Lower lobe of right lung (tissue), 2 donors: ENCODE measurements around the gene LMBR1. TPM values are rescaled to one million over a fixed set of nuclear protein-coding genes. Genes with fewer than 3 reads are reported as not detected.
A peak's percentile ranks its signal among the peaks of the same experiment; 100 is the strongest.

ENCODE experiments used
- ATAC-seq, 2 donors: fragments of 200-7000 bp; cut with Tn5 transposase; one replicate each; pipeline ENCODE4 v1.9.1; 2020 to 2022; ENCODE audit warnings: mild to moderate bottlenecking in 2 of 2, moderate library complexity in 2 of 2
- DNase-seq: peaks from one replicate; pipeline ENCODE4 v3.0.0-alpha.2; 2020
- H3K27ac ChIP-seq: fragments of 200-600 bp; one replicate; pipeline ENCODE4 v1.8.0; 2022
- H3K27me3 ChIP-seq: fragments of 200-600 bp; one replicate; pipeline ENCODE4 v1.8.0; 2022; ENCODE audit warnings: low read depth
- H3K36me3 ChIP-seq: fragments of 200-600 bp; one replicate; pipeline ENCODE4 v1.8.0; 2022; ENCODE audit warnings: mild to moderate bottlenecking
- H3K4me1 ChIP-seq: fragments of 200-600 bp; one replicate; pipeline ENCODE4 v1.8.0; 2022
- H3K4me3 ChIP-seq: fragments of 200-600 bp; one replicate; pipeline ENCODE4 v1.8.0; 2022; ENCODE audit warnings: mild to moderate bottlenecking
- H3K9me3 ChIP-seq: fragments of 200-600 bp; one replicate; pipeline ENCODE4 v1.8.0; 2022
- intact Hi-C: fragments of 100-400 bp; cut with DNase I; formaldehyde crosslinking; loops from one replicate; pipeline ENCODE4 v1.11.0; 2022
- total RNA-seq: library from RNA; stranded (reverse); fragmentation: NEBNext Ultra II Directional; extraction: Animal tissue kit (Norgen Biotek cat#: 25700); gene quantifications from one replicate; pipeline ENCODE4 v1.2.1, GENCODE V29; 2021
- TF ChIP-seq, protein P1 (sequence below): fragments of 200-600 bp; IDR thresholded peaks from one replicate; pipeline ENCODE4 v1.8.0; 2022; ENCODE audit warnings: antibody characterized with exemption, mild to moderate bottlenecking
- donor health status: DM: no; HTN: yes; CAD: no; lungs with severe emphysema.

Gene LMBR1
- total RNA-seq, 1 donor from 2014 or later: 71.1 TPM

DNA sequence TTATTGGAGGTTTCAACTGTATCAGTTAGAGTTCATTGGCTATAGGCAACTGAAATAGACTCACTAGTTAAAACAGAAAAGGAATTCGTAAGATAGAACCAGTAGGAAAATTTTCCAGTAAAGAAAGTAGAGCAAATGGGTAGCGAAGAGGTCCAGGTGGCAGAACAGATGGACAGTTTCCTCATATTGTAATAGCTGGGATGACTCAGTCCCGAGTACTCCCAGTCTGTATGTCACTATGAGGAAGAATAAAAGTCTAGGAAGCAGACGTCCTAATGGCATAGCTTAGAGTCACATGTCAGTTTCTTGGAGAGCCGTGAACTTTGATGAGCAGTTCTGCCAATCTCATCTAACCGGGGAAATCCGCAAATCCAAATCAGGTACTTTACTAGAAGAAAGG, 157.1 kb downstream of the LMBR1 start:
- Histone ChIP-seq H3K36me3 (peaks cover 3% of the 10 kb centered on the region), H3K4me1 (no peaks in the 10 kb centered on the region), H3K27me3 (no peaks in the 10 kb centered on the region), H3K4me3 (no peak overlapping the region), H3K9me3 (peaks cover 9% of the 10 kb centered on the region), H3K27ac (no peak overlapping the region)
- ATAC-seq (no peak), DNase-seq (no peak)
- intact Hi-C loops: no loop called here
- TF ChIP-seq, protein P1, sequence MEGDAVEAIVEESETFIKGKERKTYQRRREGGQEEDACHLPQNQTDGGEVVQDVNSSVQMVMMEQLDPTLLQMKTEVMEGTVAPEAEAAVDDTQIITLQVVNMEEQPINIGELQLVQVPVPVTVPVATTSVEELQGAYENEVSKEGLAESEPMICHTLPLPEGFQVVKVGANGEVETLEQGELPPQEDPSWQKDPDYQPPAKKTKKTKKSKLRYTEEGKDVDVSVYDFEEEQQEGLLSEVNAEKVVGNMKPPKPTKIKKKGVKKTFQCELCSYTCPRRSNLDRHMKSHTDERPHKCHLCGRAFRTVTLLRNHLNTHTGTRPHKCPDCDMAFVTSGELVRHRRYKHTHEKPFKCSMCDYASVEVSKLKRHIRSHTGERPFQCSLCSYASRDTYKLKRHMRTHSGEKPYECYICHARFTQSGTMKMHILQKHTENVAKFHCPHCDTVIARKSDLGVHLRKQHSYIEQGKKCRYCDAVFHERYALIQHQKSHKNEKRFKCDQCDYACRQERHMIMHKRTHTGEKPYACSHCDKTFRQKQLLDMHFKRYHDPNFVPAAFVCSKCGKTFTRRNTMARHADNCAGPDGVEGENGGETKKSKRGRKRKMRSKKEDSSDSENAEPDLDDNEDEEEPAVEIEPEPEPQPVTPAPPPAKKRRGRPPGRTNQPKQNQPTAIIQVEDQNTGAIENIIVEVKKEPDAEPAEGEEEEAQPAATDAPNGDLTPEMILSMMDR: no peak

DNA sequence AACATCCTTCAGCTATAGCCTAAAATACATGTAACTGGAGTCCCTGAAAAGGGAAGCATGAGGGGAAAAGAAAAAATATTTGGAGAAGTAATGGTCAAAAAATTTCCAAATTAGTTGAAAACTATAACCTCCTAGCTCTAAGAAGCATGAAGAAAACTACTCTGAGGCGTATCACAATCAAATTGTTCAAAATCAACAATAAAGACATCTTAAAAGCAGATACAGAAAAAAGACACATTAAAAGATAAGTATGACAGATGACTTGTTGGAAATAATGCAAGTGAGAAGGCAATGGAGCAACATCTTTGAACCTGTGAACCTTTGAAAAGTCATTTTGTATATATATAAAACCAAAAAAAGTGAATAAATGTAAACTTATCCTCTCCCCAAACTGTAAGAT, 159.3 kb downstream of the LMBR1 start:
- TF ChIP-seq, protein P1: no peak
- Histone ChIP-seq H3K4me3 (no peak overlapping the region), H3K36me3 (peaks cover 3% of the 10 kb centered on the region), H3K4me1 (no peaks in the 10 kb centered on the region), H3K27ac (no peak overlapping the region), H3K9me3 (peaks cover 9% of the 10 kb centered on the region), H3K27me3 (no peaks in the 10 kb centered on the region)
- no peak for DNase-seq
- intact Hi-C loops: no loop called here
- ATAC-seq: no peak

DNA sequence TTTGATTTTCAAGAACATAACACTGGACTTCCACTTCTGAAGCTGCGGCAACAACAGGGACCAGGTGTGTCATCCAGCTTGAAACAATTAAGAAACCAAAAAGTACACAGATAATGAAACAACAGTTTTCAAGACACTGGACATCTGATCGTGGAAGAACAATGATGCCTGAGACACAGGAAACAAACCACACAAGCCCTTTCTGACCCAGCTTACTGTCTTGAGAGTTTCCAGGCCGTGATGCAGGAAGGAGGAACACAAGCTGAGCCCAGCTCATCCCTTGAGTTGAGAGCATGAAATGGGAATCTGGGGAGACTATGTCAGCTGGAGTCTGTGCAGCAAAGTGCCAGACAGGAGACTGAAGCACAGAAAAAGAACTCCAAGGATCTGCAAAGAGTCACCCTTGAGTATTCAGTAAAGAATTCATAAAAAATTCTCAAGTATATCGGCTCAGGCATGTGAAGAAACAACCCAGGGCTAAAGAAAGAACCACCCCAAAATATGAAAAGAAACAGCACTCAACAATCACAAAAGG, 160.8 kb downstream of the LMBR1 start:
- TF ChIP-seq, protein P1: no peak
- no peak overlapping the region for H3K4me3 ChIP-seq
- H3K9me3 ChIP-seq: peaks cover 9% of the 10 kb centered on the region
- no peaks in the 10 kb centered on the region for H3K4me1 ChIP-seq
- DNase-seq: no peak
- H3K27me3 ChIP-seq: no peaks in the 10 kb centered on the region
- intact Hi-C loops: no loop called here
- H3K27ac ChIP-seq: no peak overlapping the region
- H3K36me3 ChIP-seq: peaks cover 3% of the 10 kb centered on the region
- ATAC-seq: no peak

DNA sequence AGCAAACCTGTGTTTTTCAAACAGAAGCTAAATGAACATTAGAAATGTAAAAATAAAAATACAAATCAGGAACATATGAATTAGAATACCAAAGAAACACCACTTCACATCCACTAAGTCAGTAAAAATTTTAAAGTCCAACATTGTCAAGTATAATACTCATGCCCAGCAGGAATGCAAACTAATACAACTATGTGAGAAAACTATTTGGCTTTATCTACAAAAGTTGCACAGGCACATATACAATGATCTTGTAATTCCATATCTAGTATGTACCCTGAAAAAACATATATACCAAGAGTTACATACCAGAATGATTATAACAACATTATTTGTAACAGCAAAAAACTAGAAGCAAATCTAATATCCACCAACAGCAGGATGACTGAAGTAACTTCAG, 161.3 kb downstream of the LMBR1 start:
- Histone ChIP-seq H3K27me3 (no peaks in the 10 kb centered on the region), H3K4me3 (no peak overlapping the region), H3K9me3 (peaks cover 9% of the 10 kb centered on the region), H3K27ac (no peak overlapping the region), H3K4me1 (no peaks in the 10 kb centered on the region), H3K36me3 (peaks cover 3% of the 10 kb centered on the region)
- no peak for DNase-seq
- TF ChIP-seq, protein P1: no peak
- intact Hi-C loops: no loop called here
- ATAC-seq: no peak

DNA sequence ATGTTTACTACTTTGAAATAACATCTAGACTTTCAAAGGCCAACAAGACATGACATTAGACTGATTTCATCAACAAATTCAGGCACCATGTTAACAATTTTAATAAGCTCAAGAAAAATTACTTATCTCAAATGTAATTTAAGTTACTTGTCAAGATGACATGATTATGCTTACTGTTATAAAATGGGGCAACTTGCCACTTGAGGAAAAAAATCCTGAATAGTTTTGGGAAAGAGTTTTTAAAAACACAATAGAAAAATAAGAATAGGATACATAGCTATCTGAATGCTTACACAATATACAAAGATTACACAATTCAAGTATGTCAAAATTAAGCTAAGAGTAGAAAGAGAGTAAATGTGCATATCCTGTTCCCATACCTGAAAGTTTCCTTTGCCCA, 167.0 kb downstream of the LMBR1 start:
- Histone ChIP-seq H3K9me3 (no peaks in the 10 kb centered on the region), H3K4me1 (no peaks in the 10 kb centered on the region), H3K27ac (peak overlapping the region; percentile 32), H3K27me3 (no peaks in the 10 kb centered on the region), H3K36me3 (no peaks in the 10 kb centered on the region), H3K4me3 (no peak overlapping the region)
- intact Hi-C loops: no loop called here
- ATAC-seq (no peak), DNase-seq (no peak)
- TF ChIP-seq, protein P1: no peak

DNA sequence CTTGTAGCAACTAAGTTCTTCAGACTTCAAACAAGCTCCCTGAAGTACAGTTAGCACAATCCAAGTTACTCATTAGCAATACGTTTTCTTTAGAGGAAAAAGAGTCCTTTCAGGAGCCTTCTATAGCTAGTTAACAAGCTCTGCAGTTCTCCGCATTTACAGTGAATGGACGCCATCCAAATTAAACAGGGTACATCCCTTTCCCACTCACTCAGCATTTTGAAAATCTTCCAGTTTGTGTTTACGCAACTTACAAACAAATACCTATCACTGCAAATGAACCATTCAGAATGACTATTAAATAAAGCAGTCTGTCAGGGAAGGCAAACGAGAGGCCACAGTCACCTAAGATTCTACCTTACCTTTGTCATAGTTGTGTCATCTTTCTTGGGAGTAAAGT, 167.9 kb downstream of the LMBR1 start:
- Histone ChIP-seq H3K27me3 (no peaks in the 10 kb centered on the region), H3K27ac (peak overlapping the region; percentile 32), H3K36me3 (no peaks in the 10 kb centered on the region), H3K9me3 (no peaks in the 10 kb centered on the region), H3K4me1 (no peaks in the 10 kb centered on the region), H3K4me3 (no peak overlapping the region)
- ATAC-seq: peak in 1 of 2 donors; percentile 68
- intact Hi-C loops: no loop called here
- TF ChIP-seq, protein P1: no peak
- no peak for DNase-seq
